HCT116 (cell line): ENCODE results near the gene CARD10.

Experiments used
- CEBPB ChIP-seq: IDR thresholded peaks from 2 replicates; pipeline ENCODE4 v1.6.1; 2012; ENCODE audit warnings: low read depth
- EGR1 ChIP-seq: IDR thresholded peaks from 2 replicates; pipeline ENCODE4 v1.6.1; 2012; ENCODE audit warnings: low read depth
- EZH2 ChIP-seq: fragments of 200-600 bp; sonication (generic); IDR thresholded peaks from 2 replicates; pipeline ENCODE4 v1.6.1; 2017; ENCODE audit warnings: antibody characterized with exemption, mixed run types
- EZH2phosphoT487 ChIP-seq: fragments of 200-600 bp; IDR thresholded peaks from 2 replicates; pipeline ENCODE4 v1.6.1; 2018; ENCODE audit warnings: antibody characterized with exemption, borderline replicate concordance
- JUND ChIP-seq: IDR thresholded peaks from 2 replicates; pipeline ENCODE4 v1.6.1; 2012
- POLR2A ChIP-seq: IDR thresholded peaks from 2 replicates; pipeline ENCODE4 v1.7.0; 2011; ENCODE audit warnings: borderline replicate concordance; ENCODE audit not compliant: insufficient read depth, insufficient read length; ENCODE audit errors: extremely low read depth
- POLR2AphosphoS5 ChIP-seq: IDR thresholded peaks from 2 replicates; pipeline ENCODE4 v1.6.1; 2011; ENCODE audit warnings: mild to moderate bottlenecking, low read depth, low read length, moderate library complexity
- REST ChIP-seq: IDR thresholded peaks from 2 replicates; pipeline ENCODE4 v1.6.1; 2012; ENCODE audit warnings: low read depth
- SP1 ChIP-seq: IDR thresholded peaks from 2 replicates; pipeline ENCODE4 v1.6.1; 2012; ENCODE audit warnings: low read depth
- ZFX ChIP-seq: fragments of 450-650 bp; IDR thresholded peaks from 2 replicates; pipeline ENCODE4 v1.6.1; 2017
- TF ChIP-seq, protein P1 (sequence below), 3 experiments: fragments of 200-600 bp in 1 of 3; sonication (generic) in 1 of 3; IDR thresholded peaks in 2 of 3; conservative IDR thresholded peaks in 1 of 3; 2 replicates each; pipeline ENCODE4 v1.5.1; 2012 to 2017; ENCODE audit warnings: low read depth in 2 of 3, low read length in 2 of 3, antibody characterized with exemption in 1 of 3, borderline replicate concordance in 1 of 3, control low read depth in 1 of 3, mild to moderate bottlenecking in 1 of 3, mixed read lengths in 1 of 3, mixed run types in 1 of 3, moderate library complexity in 1 of 3; ENCODE audit not compliant: insufficient read depth in 1 of 3
- TF ChIP-seq, protein P2 (sequence below): IDR thresholded peaks from 2 replicates; pipeline ENCODE4 v1.6.1; 2011; ENCODE audit warnings: mild to moderate bottlenecking, low read length, moderate library complexity; ENCODE audit not compliant: insufficient replicate concordance; ENCODE audit errors: extremely low read depth
- TF ChIP-seq, protein P3 (sequence below): IDR thresholded peaks from 2 replicates; pipeline ENCODE4 v1.6.1; 2012

DNA sequence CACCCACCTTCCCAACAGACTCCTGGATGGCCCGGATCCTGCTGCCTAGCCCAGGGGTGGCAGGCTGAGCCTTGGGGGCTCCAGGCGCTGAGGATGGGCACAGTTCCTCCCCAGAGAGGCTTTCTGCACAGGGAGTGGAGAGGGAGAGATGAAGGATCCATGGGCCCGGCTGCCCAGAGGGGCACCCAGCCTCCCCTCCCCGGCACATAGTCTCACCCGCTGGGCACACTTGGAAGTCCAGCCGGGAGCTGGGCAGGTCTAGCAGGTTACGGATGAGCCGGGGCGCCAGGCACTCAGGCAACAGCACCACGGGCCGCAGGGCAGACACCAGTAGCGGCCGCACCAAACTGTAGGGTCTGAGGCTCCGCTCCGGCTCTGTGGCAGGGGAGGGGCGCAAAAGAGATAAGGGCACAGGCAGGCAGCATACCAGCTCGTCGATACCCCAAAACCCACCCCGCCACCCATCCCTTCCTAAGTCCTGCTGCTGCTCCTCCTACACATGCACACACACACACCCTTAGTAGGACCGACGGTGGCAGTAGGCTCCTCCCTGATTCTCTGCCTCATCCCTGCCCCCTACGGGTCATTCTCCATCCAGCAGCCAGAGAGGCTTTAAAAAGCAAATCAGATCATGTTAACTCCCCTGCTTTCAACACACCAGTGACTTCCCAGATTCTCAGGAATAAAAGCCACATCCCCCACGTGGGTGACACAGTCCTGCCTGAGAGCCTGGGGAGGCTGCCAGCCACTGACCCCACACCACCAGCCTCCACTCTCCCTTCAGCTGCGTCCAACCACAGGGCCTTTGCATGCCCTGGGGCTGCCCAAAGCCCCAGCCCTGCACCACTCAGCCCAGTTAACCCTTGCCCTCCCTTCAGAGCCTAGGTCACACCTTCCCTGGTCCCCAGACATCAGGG lies 26.5 kb downstream of the CARD10 start:
- TF ChIP-seq, protein P1, sequence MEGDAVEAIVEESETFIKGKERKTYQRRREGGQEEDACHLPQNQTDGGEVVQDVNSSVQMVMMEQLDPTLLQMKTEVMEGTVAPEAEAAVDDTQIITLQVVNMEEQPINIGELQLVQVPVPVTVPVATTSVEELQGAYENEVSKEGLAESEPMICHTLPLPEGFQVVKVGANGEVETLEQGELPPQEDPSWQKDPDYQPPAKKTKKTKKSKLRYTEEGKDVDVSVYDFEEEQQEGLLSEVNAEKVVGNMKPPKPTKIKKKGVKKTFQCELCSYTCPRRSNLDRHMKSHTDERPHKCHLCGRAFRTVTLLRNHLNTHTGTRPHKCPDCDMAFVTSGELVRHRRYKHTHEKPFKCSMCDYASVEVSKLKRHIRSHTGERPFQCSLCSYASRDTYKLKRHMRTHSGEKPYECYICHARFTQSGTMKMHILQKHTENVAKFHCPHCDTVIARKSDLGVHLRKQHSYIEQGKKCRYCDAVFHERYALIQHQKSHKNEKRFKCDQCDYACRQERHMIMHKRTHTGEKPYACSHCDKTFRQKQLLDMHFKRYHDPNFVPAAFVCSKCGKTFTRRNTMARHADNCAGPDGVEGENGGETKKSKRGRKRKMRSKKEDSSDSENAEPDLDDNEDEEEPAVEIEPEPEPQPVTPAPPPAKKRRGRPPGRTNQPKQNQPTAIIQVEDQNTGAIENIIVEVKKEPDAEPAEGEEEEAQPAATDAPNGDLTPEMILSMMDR (IDR thresholded peaks at IDR 0.05 in 2 of 3, conservative IDR thresholded peaks at IDR 0.05 in 1 of 3; ENCODE audit: borderline replicate concordance in 1 of 3, insufficient read depth in 1 of 3, low read depth in 2 of 3, low read length in 2 of 3) = peak in 2 of 3 experiments; percentile 68 to 79; a peak in 5 of 6 replicates
- TF ChIP-seq POLR2A = no peak
- no peak for TF ChIP-seq EZH2
- TF ChIP-seq, protein P2, sequence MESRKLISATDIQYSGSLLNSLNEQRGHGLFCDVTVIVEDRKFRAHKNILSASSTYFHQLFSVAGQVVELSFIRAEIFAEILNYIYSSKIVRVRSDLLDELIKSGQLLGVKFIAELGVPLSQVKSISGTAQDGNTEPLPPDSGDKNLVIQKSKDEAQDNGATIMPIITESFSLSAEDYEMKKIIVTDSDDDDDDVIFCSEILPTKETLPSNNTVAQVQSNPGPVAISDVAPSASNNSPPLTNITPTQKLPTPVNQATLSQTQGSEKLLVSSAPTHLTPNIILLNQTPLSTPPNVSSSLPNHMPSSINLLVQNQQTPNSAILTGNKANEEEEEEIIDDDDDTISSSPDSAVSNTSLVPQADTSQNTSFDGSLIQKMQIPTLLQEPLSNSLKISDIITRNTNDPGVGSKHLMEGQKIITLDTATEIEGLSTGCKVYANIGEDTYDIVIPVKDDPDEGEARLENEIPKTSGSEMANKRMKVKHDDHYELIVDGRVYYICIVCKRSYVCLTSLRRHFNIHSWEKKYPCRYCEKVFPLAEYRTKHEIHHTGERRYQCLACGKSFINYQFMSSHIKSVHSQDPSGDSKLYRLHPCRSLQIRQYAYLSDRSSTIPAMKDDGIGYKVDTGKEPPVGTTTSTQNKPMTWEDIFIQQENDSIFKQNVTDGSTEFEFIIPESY = no peak
- TF ChIP-seq JUND = no peak
- no peak for TF ChIP-seq CEBPB
- no peak for TF ChIP-seq REST
- no peak for TF ChIP-seq SP1
- no peak for TF ChIP-seq POLR2AphosphoS5
- TF ChIP-seq EZH2phosphoT487 = no peak
- TF ChIP-seq, protein P3, sequence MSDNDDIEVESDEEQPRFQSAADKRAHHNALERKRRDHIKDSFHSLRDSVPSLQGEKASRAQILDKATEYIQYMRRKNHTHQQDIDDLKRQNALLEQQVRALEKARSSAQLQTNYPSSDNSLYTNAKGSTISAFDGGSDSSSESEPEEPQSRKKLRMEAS = no peak
- TF ChIP-seq EGR1 = no peak
- no peak for TF ChIP-seq ZFX
